CD4-positive, alpha-beta T cell treated with Interleukin-6 at 100 ng/mL for 8 hours (primary cell): ENCODE measurements around the gene CLDND1.
A peak's percentile ranks its signal among the peaks of the same experiment; 100 is the strongest.
"Not testable (repeated sequence)": the region's sequence is repeated elsewhere in the genome, so short reads cannot be mapped to it uniquely, and the experiment has no call there.

ENCODE experiments used
- DNase-seq: peaks from one replicate; pipeline ENCODE4 v3.0.0-alpha.2; 2020; ENCODE audit warnings: mixed read lengths, low spot score

The CLDND1 gene

DNA sequence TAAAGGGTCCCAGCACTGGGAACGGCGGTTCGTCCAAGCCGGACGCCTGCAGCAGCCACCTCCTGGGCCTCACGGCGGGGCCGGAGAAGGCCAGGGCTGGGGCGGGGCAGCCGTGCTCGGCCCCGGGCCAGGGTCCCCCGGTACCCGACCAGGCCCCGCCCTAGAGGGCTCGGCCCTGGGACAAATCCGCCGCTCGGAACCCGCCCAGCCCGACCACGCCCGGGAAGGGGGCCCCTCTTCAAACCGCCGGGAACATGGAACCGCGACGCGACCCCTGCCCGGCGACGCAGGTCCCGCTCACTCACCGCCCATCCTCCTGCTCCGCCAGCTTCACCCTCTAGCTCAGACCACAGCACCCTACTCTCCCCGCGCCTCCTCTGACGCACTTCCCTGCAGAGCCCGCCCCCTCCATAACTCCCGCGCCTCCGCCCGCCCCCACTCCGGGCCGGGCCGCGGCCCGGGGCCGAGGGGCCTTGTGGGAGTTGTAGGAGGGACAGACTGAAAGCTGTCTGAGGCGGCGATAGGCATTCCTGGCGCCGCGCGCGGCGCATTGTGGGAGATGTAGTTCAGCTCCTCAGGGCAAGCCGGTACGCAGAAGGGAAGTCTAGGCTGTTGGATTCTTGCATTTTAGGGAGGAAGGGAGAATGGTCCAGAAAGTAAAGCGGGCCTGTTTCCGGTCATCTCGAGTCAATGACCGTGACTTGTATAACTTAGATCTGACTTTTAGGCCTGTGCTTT lies at the start of gene CLDND1:
Gene CLDND1 (minus strand): TSS at position 359 of the 738 bp plus-strand sequence. CDS start 1,478 bp downstream, outside the sequence.
- peak; percentile 95 for DNase-seq

DNA sequence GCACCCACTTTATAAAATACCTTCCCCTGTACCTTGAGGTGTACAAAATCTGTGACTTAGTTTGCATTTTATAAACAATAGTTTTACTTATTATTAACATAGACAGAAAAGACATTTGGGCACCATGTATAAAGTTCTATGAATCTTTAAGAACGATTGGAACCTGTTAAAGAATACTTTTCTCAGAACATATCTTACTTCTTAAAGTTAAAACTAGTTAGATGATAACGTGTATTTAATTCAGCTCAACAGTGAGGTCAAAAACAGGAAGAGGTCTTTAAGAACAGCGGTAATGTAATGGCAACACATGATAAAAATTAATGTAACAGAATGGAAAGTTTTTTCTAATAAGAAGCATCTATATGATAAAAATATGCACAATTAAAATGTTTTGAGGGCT lies 45.7 kb upstream of the CLDND1 start:
- no peak for DNase-seq

DNA sequence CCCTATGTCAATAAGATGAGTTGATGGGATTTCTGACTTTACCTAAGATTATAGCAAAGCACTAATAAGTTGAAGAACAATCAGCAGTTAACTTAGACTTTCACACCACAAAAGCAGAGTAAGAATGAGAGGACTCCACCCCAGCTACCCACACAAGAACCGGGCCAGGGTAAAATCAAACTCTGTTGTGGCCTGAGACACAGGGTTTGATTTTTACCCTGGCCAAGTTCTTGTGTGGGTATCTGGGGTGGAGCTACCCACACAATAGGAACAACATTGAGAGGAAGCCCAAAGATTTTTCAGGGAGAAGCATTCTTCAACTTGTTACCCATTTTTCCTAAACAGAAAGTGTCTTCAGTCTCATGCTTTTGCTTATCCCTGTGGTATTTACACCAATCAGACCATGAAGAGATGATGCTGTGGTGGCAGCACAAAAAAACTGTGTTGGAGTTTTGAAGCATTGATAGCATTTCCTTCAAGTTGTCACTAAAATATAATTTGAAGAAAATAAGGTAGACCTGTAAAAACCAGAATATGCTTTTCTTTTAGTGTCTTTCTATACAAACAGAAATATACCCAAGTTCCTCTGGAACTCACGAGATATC lies 45.1 kb upstream of the CLDND1 start:
- DNase-seq = peak; percentile 32

DNA sequence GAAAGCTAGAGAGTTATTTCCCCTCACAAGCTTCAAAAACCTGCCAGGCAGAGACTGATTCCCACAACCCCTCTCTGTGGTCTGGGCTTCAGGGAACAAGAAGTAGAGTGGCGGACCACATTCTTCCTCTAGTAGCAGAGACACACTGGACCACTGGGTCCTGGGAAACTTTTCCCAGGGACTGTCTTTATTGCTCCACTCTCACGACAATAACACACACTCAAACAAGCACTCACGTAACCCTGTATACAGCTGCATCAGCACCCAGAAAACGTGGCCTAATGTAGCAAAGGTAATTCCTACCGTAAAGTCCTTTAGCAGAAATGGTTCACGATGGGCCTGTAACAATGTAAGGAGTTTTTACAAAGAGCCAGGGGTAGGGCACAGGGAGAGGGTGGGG lies 43.1 kb upstream of the CLDND1 start:
- DNase-seq = no peak

DNA sequence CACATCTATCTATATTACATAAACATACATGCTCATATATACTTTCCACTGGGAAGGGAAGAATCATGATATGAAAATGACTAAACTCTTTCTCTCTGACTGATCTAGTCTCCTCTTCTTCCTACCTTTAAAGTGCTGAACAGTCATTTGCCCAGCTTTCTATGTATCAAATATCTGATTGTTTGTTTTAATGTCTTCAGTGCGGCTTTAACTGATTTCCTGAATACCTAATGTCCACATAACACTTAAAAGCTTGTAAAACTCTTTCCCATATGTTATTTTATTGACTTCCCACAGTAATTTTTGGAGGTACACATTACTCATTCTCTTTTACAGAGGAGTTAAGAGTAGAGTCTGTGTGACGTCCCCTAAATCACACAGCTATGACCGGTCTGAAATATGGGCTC lies 42.5 kb upstream of the CLDND1 start:
- DNase-seq = no peak

DNA sequence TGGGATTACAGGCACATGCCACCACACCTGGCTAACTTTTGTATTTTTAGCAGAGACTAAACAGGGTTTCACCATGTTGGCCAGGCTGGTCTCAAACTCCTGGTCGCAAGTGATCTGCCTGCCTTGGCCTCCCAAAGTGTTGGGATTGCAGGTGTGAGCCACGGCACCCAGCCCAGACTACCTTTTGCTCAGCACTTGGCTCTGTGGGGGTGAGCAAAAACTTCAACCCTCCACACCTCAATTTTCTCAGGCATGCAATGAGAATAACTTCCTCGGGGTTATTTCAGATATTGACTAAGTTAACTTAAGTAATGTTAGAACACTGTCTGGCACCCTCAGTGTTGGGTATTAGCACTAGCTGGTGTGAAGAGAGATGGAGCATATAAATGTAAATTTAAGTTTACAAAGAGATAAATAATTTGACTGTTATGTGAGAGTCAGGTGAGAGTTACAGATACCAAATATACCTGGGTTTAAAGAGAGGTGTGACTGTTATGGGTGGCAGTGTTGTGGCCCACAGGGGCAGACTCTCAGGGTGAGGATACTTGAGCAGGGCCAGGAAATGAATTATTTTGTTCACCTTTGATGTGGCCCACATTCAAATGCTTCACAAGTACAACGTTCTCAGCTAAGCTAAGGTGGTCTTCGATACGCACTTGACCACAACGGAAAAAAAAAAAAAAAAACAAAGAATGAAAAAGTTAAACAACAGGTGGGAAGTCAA lies 41.7 kb upstream of the CLDND1 start:
- DNase-seq = peak; percentile 71

DNA sequence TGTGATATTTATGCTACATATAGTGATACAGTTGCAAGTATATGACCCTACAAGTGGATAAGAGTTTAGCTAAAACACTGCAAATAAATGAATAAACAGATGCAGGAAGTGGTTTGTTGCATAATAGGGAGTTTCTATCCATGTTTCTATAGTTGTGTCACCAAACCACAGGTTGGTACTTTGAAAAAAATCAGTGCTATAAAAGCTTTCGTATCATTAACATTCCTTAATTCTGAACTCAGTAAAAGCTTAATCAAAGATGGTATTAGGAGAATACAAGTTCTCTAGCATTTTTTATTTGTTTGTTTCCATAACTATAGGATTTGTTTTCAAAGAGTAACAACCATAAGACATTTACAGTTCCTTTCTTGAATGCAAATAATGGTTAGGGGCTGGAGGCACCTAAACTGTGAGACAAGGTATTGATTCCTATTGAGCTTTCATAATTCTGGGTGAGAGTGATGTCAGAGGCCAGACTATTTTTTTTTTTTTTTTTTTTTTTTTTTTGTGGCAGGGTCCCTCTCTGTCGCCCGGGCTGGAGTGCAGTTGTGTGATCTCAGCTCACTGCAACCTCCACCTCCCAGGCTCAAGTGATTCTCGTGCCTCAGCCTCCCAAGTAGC lies 41.1 kb upstream of the CLDND1 start:
- peak; percentile 65 for DNase-seq

DNA sequence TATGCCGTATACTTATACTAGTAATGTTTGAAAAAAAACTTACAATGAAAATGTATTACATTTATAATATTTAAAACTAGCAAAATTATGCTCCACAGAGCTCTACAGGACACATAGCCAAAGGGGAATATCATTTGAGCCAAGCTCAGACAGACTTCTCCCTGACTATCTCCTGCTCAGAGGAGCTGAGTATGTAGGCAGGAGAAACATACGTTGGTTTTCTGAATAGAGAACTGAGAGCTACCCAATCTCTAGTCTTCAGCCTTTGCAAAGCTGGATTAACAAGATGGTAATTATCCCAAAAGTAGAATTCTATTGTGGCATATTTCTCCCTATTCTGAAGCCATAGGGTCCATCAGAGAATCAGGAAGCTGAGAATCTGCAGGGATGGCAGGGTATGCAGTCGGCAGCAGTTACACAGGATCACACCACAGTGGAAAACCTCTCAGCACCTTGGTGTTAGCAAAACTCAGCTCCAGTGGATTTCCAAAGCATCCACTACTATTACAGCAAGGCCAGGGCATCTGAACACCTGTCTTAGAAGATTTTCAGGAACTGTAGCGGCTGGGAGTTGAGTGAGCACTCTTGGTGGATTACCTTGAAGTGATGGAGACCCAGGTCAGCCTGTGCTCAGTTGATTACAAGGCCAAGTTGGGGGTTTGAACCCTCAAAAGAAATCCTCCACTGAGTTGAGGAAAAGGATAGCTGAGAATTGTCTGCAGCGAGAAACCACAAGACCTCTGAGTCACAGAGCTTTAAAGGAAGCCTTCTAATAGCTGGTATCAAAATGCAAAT lies 39.2 kb upstream of the CLDND1 start:
- DNase-seq = peak; percentile 55

DNA sequence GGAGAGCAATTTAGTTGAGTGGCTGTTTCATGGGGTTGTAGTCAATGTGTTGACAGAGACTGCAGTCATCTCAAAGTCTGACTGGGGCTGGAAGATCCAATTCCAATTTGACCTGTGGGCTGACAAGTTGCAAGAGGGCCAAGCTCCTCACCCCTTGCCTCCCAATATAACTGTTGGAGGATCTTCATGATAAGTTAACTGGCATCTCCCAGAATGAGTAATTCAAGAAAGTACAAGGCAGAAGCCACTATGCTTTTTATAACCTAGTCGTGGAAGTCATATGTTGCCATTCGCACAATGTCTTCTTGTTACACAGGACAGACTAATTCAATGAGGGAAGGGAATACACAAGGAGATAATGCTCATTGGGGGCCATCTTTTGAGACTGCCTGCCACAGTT lies 38.2 kb upstream of the CLDND1 start:
- no peak for DNase-seq

DNA sequence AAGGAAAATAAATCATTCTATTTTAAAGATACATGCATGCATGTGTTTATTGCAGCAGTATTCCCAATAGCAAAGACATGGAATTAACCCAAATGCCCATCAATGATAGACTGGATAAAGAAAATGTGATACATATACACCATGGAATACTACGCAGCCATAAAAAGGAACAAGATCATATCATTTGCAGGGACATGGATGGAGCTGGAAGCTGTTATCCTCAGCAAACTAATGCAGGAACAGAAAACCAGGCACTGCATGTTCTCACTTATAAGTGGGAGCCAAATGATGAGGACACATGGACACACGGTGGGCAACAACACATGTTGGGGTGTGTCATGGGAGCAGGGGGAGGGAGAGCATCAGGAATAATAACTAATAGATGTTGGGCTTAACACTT lies 37.1 kb upstream of the CLDND1 start:
- not testable (repeated sequence) for DNase-seq

DNA sequence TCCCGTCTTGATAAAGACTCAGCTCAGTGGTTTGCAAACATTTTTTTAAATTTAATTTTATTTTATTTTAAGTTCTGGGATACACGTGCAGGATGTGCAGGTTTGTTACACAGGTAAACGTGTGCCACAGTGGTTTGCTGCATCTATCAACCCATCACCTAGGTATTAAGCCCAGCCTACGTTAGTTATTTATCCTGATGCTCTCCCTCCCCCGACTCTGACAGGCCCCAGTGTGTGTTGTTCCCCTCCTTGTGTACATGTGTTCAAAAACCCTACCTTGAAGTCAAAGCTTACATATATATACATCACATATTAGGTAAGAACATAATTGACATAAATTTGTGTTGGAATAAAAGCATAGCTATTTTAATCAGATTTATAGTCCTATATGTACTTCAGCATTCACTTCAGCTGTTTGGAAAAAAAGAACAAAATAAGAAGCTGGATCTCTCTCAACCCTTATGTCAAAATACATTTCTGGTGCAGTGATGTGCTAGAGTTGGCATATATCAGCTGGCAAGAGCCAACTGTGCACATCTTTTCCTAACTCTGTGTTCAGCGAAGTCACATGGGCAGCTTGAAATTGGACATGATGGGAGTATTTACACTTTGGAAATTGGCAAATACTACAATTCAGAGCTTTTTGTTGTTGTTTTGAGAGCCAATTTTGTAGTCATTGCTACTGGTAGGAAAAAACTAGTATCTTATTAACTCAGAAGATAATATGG lies 35.6 kb upstream of the CLDND1 start:
- no peak for DNase-seq

DNA sequence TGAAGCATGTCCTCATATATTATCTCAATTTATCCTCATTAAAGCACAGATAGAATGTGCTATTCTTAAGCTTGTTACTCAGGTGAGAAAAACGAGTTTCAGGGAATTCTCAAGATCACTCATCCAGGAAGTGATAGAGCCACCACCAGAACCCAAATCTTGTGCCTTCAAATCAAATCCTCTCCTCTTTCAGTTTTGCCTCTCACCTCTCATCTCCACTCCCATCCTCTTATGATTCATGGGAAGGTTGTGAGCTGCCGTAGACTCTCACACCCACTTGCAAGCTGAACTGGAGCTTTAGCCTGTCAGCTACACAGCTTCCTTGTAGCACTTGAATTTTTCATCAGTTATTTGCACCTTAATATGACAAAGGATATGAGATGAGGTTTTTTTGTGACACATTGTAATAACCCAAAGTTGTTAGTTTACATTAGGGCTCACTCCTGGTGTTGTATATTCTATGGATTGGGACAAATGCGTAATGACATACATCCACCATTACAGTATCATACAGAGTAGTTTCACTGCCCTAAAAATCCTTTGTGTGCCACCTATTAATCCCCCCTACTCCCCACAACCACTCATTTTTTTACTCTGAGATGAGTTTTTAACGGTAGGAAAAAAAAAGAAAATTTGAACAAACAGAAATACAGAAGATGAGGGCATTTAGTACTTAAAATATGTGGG lies 34.8 kb upstream of the CLDND1 start:
- peak; percentile 48 for DNase-seq

DNA sequence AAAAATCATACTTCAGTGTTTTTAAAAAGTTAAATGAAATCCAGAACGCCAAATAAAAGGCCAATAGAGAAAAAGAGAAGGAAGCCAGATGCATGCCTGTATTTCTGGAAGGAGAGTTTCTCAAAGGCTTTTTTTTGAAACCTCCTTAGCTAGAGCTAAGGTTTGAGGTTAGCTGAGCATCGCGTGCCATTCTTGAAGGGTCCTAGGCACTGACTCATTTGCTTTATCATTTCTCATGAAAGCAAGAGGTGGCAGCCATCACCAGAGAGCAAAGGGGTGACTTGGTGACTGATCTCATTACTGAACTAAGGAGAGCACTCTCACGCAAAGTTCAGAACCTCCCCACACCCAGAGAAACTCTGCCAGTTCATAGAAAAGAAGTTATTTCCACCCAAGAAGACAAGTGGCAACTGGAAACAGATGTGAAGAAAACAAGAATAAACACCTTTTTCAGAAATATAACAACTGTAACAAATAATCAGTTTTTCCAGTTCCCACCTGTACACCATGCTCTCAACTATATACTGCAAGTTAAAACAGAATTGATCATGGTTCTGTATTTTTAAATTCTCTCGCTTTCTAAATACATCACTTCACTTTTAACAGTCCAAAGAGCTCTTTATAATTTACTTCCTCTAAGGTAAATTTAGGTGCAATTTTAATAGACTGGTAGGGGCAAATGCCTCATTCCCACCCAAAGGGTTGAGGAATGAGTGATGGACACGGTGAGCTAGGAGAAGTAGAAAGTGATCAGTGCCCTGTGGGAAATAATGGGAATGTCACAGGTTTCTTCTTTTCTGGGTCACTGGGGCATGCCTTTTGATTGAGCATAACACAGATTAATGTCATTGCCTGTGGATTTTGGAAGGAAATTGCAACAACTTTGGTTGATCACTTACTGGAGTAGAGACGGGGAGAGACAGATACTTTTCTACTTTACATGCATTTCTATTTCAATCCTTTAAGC lies 33.7 kb upstream of the CLDND1 start:
- peak; percentile 86 for DNase-seq

DNA sequence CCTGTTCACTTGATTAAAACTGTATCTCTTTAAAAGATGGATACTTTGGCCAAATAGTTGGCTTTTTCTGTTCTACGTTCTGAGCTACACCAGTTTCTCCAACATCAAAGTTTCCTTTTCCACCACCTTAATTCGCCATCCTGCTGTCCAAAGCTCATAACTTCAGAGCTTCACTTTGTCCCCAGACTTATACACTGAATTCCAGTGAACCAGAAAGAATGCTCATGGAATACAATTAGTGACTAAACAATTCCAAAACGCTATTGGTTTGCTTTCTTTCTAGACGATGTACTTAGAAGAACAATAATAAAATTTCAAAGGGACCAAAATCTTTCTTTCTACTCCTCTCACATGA lies 32.3 kb upstream of the CLDND1 start:
- no peak for DNase-seq

DNA sequence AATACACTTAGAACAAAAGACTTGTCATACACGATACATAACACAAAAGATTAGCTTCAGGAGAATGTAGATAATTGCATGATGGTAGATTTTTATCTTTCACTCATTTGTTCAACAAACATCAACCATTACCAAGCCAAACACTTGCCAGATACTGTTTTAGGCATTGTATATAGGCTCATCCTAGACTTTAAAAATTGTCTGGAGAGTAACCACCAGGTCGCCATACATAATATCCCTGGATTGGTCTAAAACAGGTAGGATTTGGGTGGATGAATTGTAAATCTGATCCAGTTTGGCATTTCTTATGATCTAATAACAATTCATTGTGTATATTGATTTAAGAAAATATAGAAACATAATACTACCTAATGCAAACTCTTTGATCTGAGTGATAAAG lies 31.9 kb upstream of the CLDND1 start:
- DNase-seq = no peak

DNA sequence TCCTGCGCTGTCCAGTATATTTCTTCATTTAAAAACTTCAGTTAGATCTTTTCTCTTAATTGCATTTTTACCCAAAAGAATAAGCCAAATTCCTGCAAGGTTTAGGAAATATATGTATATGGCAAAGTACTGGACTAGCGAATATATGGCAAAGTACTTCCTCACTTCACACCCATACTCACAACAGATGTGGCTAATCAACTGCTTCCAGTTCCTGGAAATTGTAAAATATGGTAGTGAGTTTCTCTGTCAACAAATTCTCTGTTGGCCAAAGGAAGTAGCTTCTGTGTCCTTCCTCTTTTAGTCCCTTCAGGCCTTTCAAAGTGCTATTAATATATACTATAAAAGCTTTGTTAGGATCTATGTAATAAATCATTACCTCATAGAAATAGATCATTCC lies 31.1 kb upstream of the CLDND1 start:
- no peak for DNase-seq

DNA sequence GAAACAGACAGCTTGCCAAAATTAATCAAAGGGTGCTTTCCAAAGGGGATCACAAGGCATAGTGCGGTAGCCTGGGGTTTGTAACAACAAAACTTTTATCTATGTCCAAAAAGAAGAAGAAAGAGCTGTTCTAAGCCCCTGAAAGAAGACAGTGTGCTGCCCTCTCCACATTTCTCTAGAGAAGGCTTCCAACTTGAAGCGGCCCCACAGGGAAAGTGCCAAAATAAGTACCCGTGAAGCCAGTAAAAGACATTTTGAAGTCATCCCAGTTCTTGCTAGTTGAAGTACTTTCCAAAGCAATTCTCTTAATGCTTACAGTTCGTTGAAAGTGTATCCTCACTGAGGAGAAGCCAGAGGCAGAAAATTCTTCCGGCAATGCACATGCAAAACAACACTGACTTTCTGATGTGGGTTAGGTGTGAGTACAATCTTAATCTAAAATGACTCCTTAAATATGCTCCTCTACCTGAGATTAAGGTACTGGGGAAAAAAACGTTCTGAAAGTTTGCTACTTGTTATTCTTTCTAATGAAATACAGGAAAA lies 30.4 kb upstream of the CLDND1 start:
- peak; percentile 31 for DNase-seq

DNA sequence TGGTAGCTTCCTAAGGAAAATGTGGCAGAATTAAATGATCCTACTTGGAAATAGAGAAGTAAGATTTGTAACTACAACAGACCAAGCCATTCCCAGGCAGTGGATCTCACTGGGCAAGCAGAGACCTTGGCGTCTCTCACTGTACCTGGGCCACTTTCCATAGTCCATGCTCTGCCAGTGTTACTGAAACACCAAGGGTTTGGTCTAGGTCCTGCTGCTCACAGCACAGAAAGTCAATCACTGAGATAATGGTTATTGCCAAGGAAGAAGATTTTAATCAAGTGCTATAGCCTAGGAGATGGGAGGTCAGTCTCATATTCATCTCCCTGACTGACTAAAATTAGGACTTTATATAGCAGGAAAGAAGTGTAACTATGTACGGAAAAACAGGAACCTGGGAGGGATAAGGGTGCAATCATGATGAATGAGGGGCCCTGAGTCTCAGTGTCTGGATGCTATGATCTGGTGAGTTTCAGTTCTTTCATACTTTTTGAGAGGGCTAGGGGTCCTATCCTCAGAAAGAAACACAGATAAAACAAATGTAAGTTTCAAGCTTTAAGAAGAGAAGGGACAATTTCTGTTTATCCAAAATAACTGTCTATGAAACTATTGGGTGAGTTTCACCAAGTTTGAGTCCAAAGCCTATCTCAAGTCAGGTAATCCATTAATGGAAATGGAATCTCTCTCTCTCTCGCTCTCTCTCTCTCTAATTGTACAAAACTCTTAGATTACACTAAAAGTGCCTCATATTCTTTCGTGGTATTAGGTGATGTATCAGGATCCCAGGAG lies 29.7 kb upstream of the CLDND1 start:
- DNase-seq = no peak
